GM12878 (cell line): ENCODE results near the gene ZSWIM5.

Experiments
- EGR1 ChIP-seq, 2 experiments: IDR thresholded peaks; 1 replicate in 1 of 2; 2 replicates in 1 of 2; pipeline ENCODE4 v1.6.1; 2011 to 2012; ENCODE audit warnings: low read depth in 2 of 2, low read length in 2 of 2, borderline replicate concordance in 1 of 2, mild to moderate bottlenecking in 1 of 2, moderate library complexity in 1 of 2
- EZH2 ChIP-seq: IDR thresholded peaks from 2 replicates; pipeline ENCODE4 v1.6.1; 2012; ENCODE audit warnings: low read depth, mild to moderate bottlenecking, control low read depth, inconsistent platforms, low read length, borderline replicate concordance; ENCODE audit not compliant: control insufficient read depth
- JUNB ChIP-seq: IDR thresholded peaks from 2 replicates; pipeline ENCODE4 v1.6.1; 2016; ENCODE audit warnings: antibody characterized with exemption, mild to moderate bottlenecking
- KDM1A ChIP-seq: fragments of 200-600 bp; sonication (generic); IDR thresholded peaks from 2 replicates; pipeline ENCODE4 v1.6.1; 2016; ENCODE audit warnings: borderline replicate concordance
- POLR2A ChIP-seq: IDR thresholded peaks from 2 replicates; pipeline ENCODE4 v1.6.1; 2011; ENCODE audit warnings: low read depth, mild to moderate bottlenecking, low read length
- RFX5 ChIP-seq: IDR thresholded peaks from 2 replicates; pipeline ENCODE4 v1.6.1; 2011; ENCODE audit warnings: low read depth, low read length, improper control_type of control experiment
- SP1 ChIP-seq: IDR thresholded peaks from one replicate; pipeline ENCODE4 v1.6.1; 2011; ENCODE audit warnings: low read depth, low read length
- SPI1 ChIP-seq: IDR thresholded peaks from 2 replicates; pipeline ENCODE4 v1.6.1; 2011; ENCODE audit warnings: low read depth, mild to moderate bottlenecking, low read length, moderate library complexity, borderline replicate concordance; ENCODE audit not compliant: insufficient read depth
- ZZZ3 ChIP-seq: IDR thresholded peaks from 2 replicates; pipeline ENCODE4 v1.6.1; 2011; ENCODE audit warnings: low read depth; ENCODE audit not compliant: control insufficient read depth, insufficient read length
- TF ChIP-seq, protein P1 (sequence below), 3 experiments: IDR thresholded peaks in 2 of 3; conservative IDR thresholded peaks in 1 of 3; 2 replicates each; pipeline ENCODE4 v1.5.1; 2011; ENCODE audit warnings: low read depth in 3 of 3, low read length in 3 of 3, mild to moderate bottlenecking in 3 of 3, control low read depth in 2 of 3, moderate library complexity in 2 of 3, inconsistent platforms in 1 of 3, mixed read lengths in 1 of 3; ENCODE audit not compliant: control insufficient read depth in 2 of 3, insufficient read depth in 1 of 3; ENCODE audit errors: extremely low read depth in 1 of 3
- TF ChIP-seq, protein P2 (sequence below): IDR thresholded peaks from 2 replicates; pipeline ENCODE4 v1.6.1; 2011; ENCODE audit warnings: low read depth, low read length, improper control_type of control experiment, borderline replicate concordance
- TF ChIP-seq, protein P3 (sequence below): IDR thresholded peaks from 2 replicates; pipeline ENCODE4 v1.6.1; 2012; ENCODE audit warnings: low read depth, low read length, improper control_type of control experiment

DNA sequence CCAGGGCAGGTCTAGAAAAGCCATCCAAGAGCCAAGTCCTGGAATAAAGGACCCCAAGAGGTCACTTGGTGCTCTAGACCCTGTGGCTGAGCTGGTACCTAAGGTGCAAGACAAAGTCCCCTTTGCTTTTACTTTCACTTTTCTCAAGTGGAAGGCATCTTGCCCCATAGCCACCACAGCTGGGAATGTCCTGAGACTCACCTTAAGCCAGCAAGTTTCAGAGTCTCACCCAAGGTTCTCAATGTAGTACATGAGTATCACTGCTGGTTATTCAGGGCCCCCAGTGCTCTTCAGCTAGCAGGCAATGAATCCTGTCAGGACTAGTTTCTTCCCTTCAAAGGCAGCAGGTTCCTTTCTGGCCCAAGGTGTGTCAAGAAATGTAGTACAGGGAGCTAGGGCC lies 126.9 kb downstream of the ZSWIM5 start:
- TF ChIP-seq RFX5 (no peak), EZH2 (no peak), EGR1 (IDR thresholded peaks at IDR 0.05; ENCODE audit: borderline replicate concordance in 1 of 2, low read depth in 2 of 2, low read length in 2 of 2) (no peak), ZZZ3 (no peak), POLR2A (no peak), KDM1A (no peak), SP1 (no peak), JUNB (no peak), SPI1 (no peak)
- TF ChIP-seq, protein P1, sequence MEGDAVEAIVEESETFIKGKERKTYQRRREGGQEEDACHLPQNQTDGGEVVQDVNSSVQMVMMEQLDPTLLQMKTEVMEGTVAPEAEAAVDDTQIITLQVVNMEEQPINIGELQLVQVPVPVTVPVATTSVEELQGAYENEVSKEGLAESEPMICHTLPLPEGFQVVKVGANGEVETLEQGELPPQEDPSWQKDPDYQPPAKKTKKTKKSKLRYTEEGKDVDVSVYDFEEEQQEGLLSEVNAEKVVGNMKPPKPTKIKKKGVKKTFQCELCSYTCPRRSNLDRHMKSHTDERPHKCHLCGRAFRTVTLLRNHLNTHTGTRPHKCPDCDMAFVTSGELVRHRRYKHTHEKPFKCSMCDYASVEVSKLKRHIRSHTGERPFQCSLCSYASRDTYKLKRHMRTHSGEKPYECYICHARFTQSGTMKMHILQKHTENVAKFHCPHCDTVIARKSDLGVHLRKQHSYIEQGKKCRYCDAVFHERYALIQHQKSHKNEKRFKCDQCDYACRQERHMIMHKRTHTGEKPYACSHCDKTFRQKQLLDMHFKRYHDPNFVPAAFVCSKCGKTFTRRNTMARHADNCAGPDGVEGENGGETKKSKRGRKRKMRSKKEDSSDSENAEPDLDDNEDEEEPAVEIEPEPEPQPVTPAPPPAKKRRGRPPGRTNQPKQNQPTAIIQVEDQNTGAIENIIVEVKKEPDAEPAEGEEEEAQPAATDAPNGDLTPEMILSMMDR (IDR thresholded peaks at IDR 0.05 in 2 of 3, conservative IDR thresholded peaks at IDR 0.05 in 1 of 3; ENCODE audit: control insufficient read depth in 2 of 3, extremely low read depth in 1 of 3, insufficient read depth in 1 of 3, low read depth in 3 of 3, low read length in 3 of 3) = no peak
- TF ChIP-seq, protein P2, sequence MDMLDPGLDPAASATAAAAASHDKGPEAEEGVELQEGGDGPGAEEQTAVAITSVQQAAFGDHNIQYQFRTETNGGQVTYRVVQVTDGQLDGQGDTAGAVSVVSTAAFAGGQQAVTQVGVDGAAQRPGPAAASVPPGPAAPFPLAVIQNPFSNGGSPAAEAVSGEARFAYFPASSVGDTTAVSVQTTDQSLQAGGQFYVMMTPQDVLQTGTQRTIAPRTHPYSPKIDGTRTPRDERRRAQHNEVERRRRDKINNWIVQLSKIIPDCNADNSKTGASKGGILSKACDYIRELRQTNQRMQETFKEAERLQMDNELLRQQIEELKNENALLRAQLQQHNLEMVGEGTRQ = no peak
- TF ChIP-seq, protein P3, sequence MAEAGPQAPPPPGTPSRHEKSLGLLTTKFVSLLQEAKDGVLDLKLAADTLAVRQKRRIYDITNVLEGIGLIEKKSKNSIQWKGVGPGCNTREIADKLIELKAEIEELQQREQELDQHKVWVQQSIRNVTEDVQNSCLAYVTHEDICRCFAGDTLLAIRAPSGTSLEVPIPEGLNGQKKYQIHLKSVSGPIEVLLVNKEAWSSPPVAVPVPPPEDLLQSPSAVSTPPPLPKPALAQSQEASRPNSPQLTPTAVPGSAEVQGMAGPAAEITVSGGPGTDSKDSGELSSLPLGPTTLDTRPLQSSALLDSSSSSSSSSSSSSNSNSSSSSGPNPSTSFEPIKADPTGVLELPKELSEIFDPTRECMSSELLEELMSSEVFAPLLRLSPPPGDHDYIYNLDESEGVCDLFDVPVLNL = no peak
